CD4-positive, alpha-beta T cell (primary cell): ENCODE measurements around the gene CLSTN2. TPM values are rescaled to one million over a fixed set of nuclear protein-coding genes. Genes with fewer than 3 reads are reported as not detected.

Experiments used
- ATAC-seq: fragments of 200-7000 bp; cut with Tn5 transposase; one replicate; pipeline ENCODE4 v1.10.0; 2022; ENCODE audit warnings: mild to moderate bottlenecking; ENCODE audit not compliant: poor library complexity
- CTCF ChIA-PET: fragments of 350-600 bp; sonication (Branson Sonifier 250); formaldehyde crosslinking; loops from one replicate; lab custom pipeline; 2021; ENCODE audit warnings: antibody characterized with exemption, inconsistent platforms; lab: Charles Lee
- POLR2A ChIA-PET: fragments of 350-600 bp; sonication (Branson Sonifier 250); formaldehyde crosslinking; loops from one replicate; lab custom pipeline; 2021; ENCODE audit warnings: antibody characterized with exemption, inconsistent platforms; lab: Charles Lee
- DNase-seq, 14 experiments: peaks; one replicate each; pipeline ENCODE4 v3.0.0-alpha.2; 2013 to 2020; ENCODE audit warnings: mixed read lengths in 2 of 14
- H3K27ac ChIP-seq, 2 donors: one replicate each; pipeline versions ENCODE4 v1.5.1 to v1.7.0; 2013; ENCODE audit warnings: low read length in 2 of 2, low read depth in 1 of 2, mild to moderate bottlenecking in 1 of 2
- H3K27me3 ChIP-seq, 2 experiments: 1 replicate in 1 of 2; 2 replicates in 1 of 2; pipeline versions ENCODE4 v1.6.1 to v1.7.0; 2013; ENCODE audit warnings: low read length in 2 of 2, control low read depth in 1 of 2, mild to moderate bottlenecking in 1 of 2, moderate library complexity in 1 of 2; ENCODE audit not compliant: insufficient read depth in 2 of 2, control insufficient read depth in 1 of 2
- H3K36me3 ChIP-seq: one replicate; pipeline ENCODE4 v1.6.1; 2013; ENCODE audit warnings: low read length, control low read depth; ENCODE audit not compliant: insufficient read depth
- H3K4me1 ChIP-seq: one replicate; pipeline ENCODE4 v1.6.1; 2013; ENCODE audit warnings: low read length, control low read depth; ENCODE audit not compliant: insufficient read depth
- H3K4me3 ChIP-seq: one replicate; pipeline ENCODE4 v1.5.1; 2013; ENCODE audit warnings: mild to moderate bottlenecking, low read length, moderate library complexity
- H3K9me3 ChIP-seq, 2 experiments: 1 replicate in 1 of 2; 2 replicates in 1 of 2; pipeline versions ENCODE4 v1.6.1 to v1.7.0; 2013; ENCODE audit warnings: low read length in 2 of 2, mild to moderate bottlenecking in 2 of 2, control low read depth in 1 of 2, moderate library complexity in 1 of 2; ENCODE audit not compliant: control insufficient read depth in 1 of 2, insufficient read depth in 1 of 2
- H3K27ac Mint-ChIP-seq: one replicate; pipeline ENCODE4 v1.8.0; 2020; ENCODE audit warnings: mixed read lengths
- H3K27me3 Mint-ChIP-seq: one replicate; pipeline ENCODE4 v1.8.0; 2021; ENCODE audit warnings: mixed read lengths
- H3K36me3 Mint-ChIP-seq: one replicate; pipeline ENCODE4 v1.8.0; 2021; ENCODE audit warnings: low read depth, mixed read lengths
- H3K4me1 Mint-ChIP-seq: one replicate; pipeline ENCODE4 v1.8.0; 2021; ENCODE audit warnings: low read depth, mixed read lengths
- H3K4me3 Mint-ChIP-seq: one replicate; pipeline ENCODE4 v1.8.0; 2020; ENCODE audit warnings: mild to moderate bottlenecking, mixed read lengths
- H3K9me3 Mint-ChIP-seq: one replicate; pipeline ENCODE4 v1.8.0; 2020; ENCODE audit warnings: mixed read lengths
- intact Hi-C, 2 experiments: fragments of 100-400 bp; cut with DNase I in 1 of 2; cut with micrococcal nuclease in 1 of 2; formaldehyde crosslinking; loops; one replicate each; pipeline versions ENCODE4 v1.15.1 to v1.9.0; 2023 to 2025; cut with DNase I, micrococcal nuclease
- total RNA-seq, 174 experiments: library from RNA in 2 of 174; stranded (reverse) in 2 of 174; gene quantifications; one replicate each; pipeline ENCODE4 v1.2.3 and lab custom pipeline; 2021 to 2026
- TF ChIP-seq, protein P1 (sequence below): fragments of 200-600 bp; IDR thresholded peaks from one replicate; pipeline ENCODE4 v1.8.0; 2022; ENCODE audit warnings: antibody characterized with exemption, mild to moderate bottlenecking

The CLSTN2 gene
- total RNA-seq, 2 experiments from 2014 or later = not detected

DNA sequence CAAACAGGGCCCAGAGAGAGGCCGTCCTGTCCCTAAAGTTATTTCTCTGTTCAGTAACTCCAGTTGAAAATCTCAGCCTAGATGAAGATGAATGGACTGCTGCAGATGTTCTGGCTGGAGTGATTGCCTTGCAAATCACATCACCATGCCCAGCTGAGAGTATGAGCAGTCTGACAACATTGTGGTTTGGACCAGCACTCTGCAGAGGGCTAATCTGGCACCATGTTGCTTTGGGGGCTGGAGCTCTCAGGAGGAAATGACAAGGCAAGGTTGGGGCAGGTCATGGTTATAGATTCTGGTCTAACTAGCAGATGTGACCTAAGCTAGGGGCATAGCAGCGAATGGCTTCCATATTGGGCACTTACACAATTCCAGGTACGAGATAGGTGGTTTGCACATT, 314.2 kb downstream of the CLSTN2 start:
- H3K27me3 Mint-ChIP-seq = peaks cover 4% of the 10 kb centered on the region

DNA sequence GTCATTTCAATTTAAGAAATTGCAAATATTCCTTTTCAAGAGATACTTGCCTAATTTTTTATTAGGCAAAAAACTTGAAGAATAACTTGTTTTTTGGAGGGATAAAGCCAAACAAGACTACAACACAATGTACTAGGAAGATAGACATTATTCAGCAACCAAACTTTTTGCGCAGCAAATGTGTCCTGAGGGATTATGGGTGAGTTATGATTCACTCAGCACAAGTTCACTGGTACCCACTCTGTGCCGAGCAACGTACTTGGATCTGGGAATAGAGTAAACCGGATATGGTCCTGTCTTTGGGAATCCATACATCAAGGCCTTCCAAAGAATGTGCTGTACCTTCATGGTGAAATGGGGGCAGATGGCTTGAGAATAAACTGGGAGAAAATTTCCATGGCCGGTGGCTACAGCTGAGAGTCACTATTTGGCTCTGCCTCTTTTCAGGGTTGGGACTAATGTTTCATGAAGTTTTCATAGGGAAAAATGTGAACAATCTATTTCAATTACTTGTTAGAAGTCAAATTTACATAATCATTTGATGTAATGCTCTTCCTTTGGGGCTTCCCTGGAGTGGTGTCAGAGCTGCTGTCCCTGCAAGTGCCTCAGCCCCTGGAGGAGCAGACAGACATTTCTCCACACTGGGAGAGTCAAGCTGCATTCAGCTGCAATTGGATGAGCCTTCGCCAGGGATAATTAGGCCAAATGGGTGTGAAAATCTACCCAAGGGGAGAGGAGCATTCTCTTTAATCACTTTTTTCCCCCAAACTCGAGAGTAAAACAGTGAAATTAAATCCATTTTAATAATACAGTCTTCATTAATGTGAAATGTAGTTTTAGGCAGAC, 315.2 kb downstream of the CLSTN2 start:
- DNase-seq (no peak), ATAC-seq (no peak)
- H3K27ac ChIP-seq = no peak overlapping the region
- ChIA-PET POLR2A (no interaction called here), CTCF (no interaction called here)
- no peak overlapping the region for H3K27ac Mint-ChIP-seq
- H3K9me3 Mint-ChIP-seq = no peaks in the 10 kb centered on the region
- intact Hi-C loops = no loop called here
- no peaks in the 10 kb centered on the region for H3K9me3 ChIP-seq
- H3K4me1 Mint-ChIP-seq = no peaks in the 10 kb centered on the region
- H3K27me3 Mint-ChIP-seq = peaks cover 4% of the 10 kb centered on the region
- no peaks in the 10 kb centered on the region for H3K4me1 ChIP-seq
- no peak overlapping the region for H3K4me3 ChIP-seq
- TF ChIP-seq, protein P1, sequence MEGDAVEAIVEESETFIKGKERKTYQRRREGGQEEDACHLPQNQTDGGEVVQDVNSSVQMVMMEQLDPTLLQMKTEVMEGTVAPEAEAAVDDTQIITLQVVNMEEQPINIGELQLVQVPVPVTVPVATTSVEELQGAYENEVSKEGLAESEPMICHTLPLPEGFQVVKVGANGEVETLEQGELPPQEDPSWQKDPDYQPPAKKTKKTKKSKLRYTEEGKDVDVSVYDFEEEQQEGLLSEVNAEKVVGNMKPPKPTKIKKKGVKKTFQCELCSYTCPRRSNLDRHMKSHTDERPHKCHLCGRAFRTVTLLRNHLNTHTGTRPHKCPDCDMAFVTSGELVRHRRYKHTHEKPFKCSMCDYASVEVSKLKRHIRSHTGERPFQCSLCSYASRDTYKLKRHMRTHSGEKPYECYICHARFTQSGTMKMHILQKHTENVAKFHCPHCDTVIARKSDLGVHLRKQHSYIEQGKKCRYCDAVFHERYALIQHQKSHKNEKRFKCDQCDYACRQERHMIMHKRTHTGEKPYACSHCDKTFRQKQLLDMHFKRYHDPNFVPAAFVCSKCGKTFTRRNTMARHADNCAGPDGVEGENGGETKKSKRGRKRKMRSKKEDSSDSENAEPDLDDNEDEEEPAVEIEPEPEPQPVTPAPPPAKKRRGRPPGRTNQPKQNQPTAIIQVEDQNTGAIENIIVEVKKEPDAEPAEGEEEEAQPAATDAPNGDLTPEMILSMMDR = no peak
- H3K36me3 Mint-ChIP-seq = no peaks in the 10 kb centered on the region
- no peak overlapping the region for H3K4me3 Mint-ChIP-seq
- H3K27me3 ChIP-seq = peaks cover 0 to 2% of the 10 kb centered on the region in 2 experiments
- H3K36me3 ChIP-seq = no peaks in the 10 kb centered on the region

More for the DNA sequence above, 314.2 kb downstream of the CLSTN2 start:
- ChIA-PET CTCF (no interaction called here), POLR2A (no interaction called here)
- ATAC-seq = no peak
- no peak for DNase-seq
- Histone ChIP-seq H3K4me3 (no peak overlapping the region), H3K4me1 (no peaks in the 10 kb centered on the region), H3K36me3 (no peaks in the 10 kb centered on the region), H3K9me3 (no peaks in the 10 kb centered on the region), H3K27ac (no peak overlapping the region), H3K27me3 (peaks cover 0 to 2% of the 10 kb centered on the region in 2 experiments)
- H3K4me3 Mint-ChIP-seq = no peak overlapping the region
- H3K36me3 Mint-ChIP-seq = no peaks in the 10 kb centered on the region
- TF ChIP-seq, protein P1 = no peak
- H3K27ac Mint-ChIP-seq = no peak overlapping the region
- H3K9me3 Mint-ChIP-seq = no peaks in the 10 kb centered on the region
- intact Hi-C loops = no loop called here
- no peaks in the 10 kb centered on the region for H3K4me1 Mint-ChIP-seq

DNA sequence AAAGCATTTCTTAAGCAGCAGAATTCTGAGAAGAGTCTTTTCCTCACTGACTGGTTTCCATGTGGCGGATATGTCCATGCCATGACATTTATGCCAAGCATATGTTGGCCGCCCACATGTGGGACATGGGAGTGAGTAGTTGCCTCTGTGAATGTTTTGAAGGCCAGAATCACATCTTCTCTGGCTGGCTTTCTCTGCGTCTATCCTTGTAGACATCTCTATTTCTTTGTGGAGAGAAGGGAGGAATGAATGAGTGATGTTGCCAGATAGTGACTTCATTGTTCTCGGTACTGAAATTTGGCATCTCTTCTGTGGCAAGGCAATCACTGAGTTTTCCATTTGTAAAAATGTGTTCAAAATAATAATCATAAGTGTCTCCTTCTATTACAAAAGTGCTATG, 316.0 kb downstream of the CLSTN2 start:
- no peak for DNase-seq
- no peak overlapping the region for H3K4me3 Mint-ChIP-seq
- Histone ChIP-seq H3K27ac (no peak overlapping the region), H3K4me1 (no peaks in the 10 kb centered on the region), H3K4me3 (no peak overlapping the region), H3K36me3 (no peaks in the 10 kb centered on the region), H3K9me3 (no peaks in the 10 kb centered on the region), H3K27me3 (peaks cover 0 to 2% of the 10 kb centered on the region in 2 experiments)
- TF ChIP-seq, protein P1 = no peak
- no peak overlapping the region for H3K27ac Mint-ChIP-seq
- H3K36me3 Mint-ChIP-seq = no peaks in the 10 kb centered on the region
- peaks cover 4% of the 10 kb centered on the region for H3K27me3 Mint-ChIP-seq
- CTCF ChIA-PET = no interaction called here
- no peak for ATAC-seq
- intact Hi-C loops = no loop called here
- no peaks in the 10 kb centered on the region for H3K4me1 Mint-ChIP-seq
- no peaks in the 10 kb centered on the region for H3K9me3 Mint-ChIP-seq
- POLR2A ChIA-PET = no interaction called here
